HG03135 (cell line): ENCODE data around the gene DYRK1B.
A peak's percentile ranks its signal among the peaks of the same experiment; 100 is the strongest.

Experiments used
- ATAC-seq: cut with Tn5 transposase; IDR thresholded peaks from one replicate; pipeline ENCODE4 v1.9.1; 2021; ENCODE audit warnings: mild to moderate bottlenecking, moderate library complexity; ENCODE audit not compliant: unreplicated experiment

Gene DYRK1B

GRCh38 chr19:39832341-39833083 is 1.4 kb downstream of the DYRK1B start:
- ATAC-seq = no peak

- ATAC-seq = no peak
Observed at GRCh38 chr19:39831679-39832078, 2.3 kb downstream of the DYRK1B start.

- ATAC-seq = no peak
Observed at GRCh38 chr19:39830847-39831246, 3.1 kb downstream of the DYRK1B start.

GRCh38 chr19:39830406-39830805 is 3.6 kb downstream of the DYRK1B start:
- no peak for ATAC-seq

GRCh38 chr19:39829702-39830275 is 4.2 kb downstream of the DYRK1B start:
- ATAC-seq = no peak

GRCh38 chr19:39828654-39829032 is 5.3 kb downstream of the DYRK1B start:
- no peak for ATAC-seq

- ATAC-seq = no peak
Observed at GRCh38 chr19:39828015-39828653, 5.8 kb downstream of the DYRK1B start.

GRCh38 chr19:39827216-39827615 is 6.7 kb downstream of the DYRK1B start:
- ATAC-seq = no peak

GRCh38 chr19:39826311-39826945 is 7.5 kb downstream of the DYRK1B start:
- no peak for ATAC-seq

GRCh38 chr19:39825531-39826076 is 8.4 kb downstream of the DYRK1B start:
- ATAC-seq = no peak

- ATAC-seq = no peak
Observed at GRCh38 chr19:39825093-39825463, 8.9 kb downstream of the DYRK1B start.

GRCh38 chr19:39824143-39825092 is 9.5 kb downstream of the DYRK1B start:
- peak; percentile 76 for ATAC-seq

- no peak for ATAC-seq
Observed at GRCh38 chr19:39823686-39824085, 10.3 kb downstream of the DYRK1B start.

GRCh38 chr19:39820696-39821095 is 13.3 kb downstream of the DYRK1B start:
- no peak for ATAC-seq

- ATAC-seq = no peak
Observed at GRCh38 chr19:39819786-39820185, 14.2 kb downstream of the DYRK1B start.

GRCh38 chr19:39818626-39819097 is 15.3 kb downstream of the DYRK1B start:
- ATAC-seq = peak; percentile 80

GRCh38 chr19:39817888-39818561 is 15.9 kb downstream of the DYRK1B start:
- ATAC-seq = no peak

- ATAC-seq = no peak
Observed at GRCh38 chr19:39816287-39817048, 17.5 kb downstream of the DYRK1B start.

- ATAC-seq = no peak
Observed at GRCh38 chr19:39814595-39814994, 19.4 kb downstream of the DYRK1B start.
